ENCODE results near the gene PDE6G.

Gene PDE6G

GRCh38 chr17:81672954-81673353, 16.6 kb upstream of the PDE6G start:
- no peak for TF ChIP-seq CTCF (IDR thresholded peaks at IDR 0.05; ENCODE audit: low read length, missing control alignments)
- no peak overlapping the region for H3K4me3 ChIP-seq (replicated peaks; ENCODE audit: low read depth, low read length)
- DNase-seq (ENCODE audit: low read depth), result no peak

- DNase-seq (ENCODE audit: low read depth), result no peak
- no peak overlapping the region for H3K4me3 ChIP-seq (replicated peaks; ENCODE audit: low read depth, low read length)
- no peak for TF ChIP-seq CTCF (IDR thresholded peaks at IDR 0.05; ENCODE audit: low read length, missing control alignments)
Measured at GRCh38 chr17:81672504-81672903, 16.2 kb upstream of the PDE6G start.

GRCh38 chr17:81667754-81668153, 11.4 kb upstream of the PDE6G start:
- TF ChIP-seq CTCF (IDR thresholded peaks at IDR 0.05; ENCODE audit: low read length, missing control alignments), result no peak
- DNase-seq (ENCODE audit: low read depth), result no peak
- no peak overlapping the region for H3K4me3 ChIP-seq (replicated peaks; ENCODE audit: low read depth, low read length)

GRCh38 chr17:81666342-81667191, 10.2 kb upstream of the PDE6G start, which contains the start of the genes CCDC137 and OXLD1:
CCDC137 (plus strand) TSS chr17:81666737; CDS start chr17:81666767, 30 bp downstream.
OXLD1 (minus strand) TSS chr17:81666605; CDS start chr17:81666577, 28 bp downstream.
- H3K4me3 ChIP-seq (replicated peaks; ENCODE audit: low read depth, low read length), result peak within 1 kb of the TSS; percentile 86
- no peak for TF ChIP-seq CTCF (IDR thresholded peaks at IDR 0.05; ENCODE audit: low read length, missing control alignments)
- DNase-seq (ENCODE audit: low read depth), result peak; percentile 96

- peak overlapping the region; percentile 86 for H3K4me3 ChIP-seq (replicated peaks; ENCODE audit: low read depth, low read length)
- peak; percentile 30 for DNase-seq (ENCODE audit: low read depth)
- no peak for TF ChIP-seq CTCF (IDR thresholded peaks at IDR 0.05; ENCODE audit: low read length, missing control alignments)
Measured at GRCh38 chr17:81666092-81666341, 9.7 kb upstream of the PDE6G start.

GRCh38 chr17:81665205-81666091, 9.1 kb upstream of the PDE6G start:
- DNase-seq (ENCODE audit: low read depth), result peak; percentile 18
- peak overlapping the region; percentile 86 for H3K4me3 ChIP-seq (replicated peaks; ENCODE audit: low read depth, low read length)
- no peak for TF ChIP-seq CTCF (IDR thresholded peaks at IDR 0.05; ENCODE audit: low read length, missing control alignments)

All from fibroblast of pulmonary artery (primary cell).